RWPE2 (cell line): ENCODE results near the gene COA7.

Source experiments
- ATAC-seq: fragments of 200-7000 bp; cut with Tn5 transposase; 3 replicates; pipeline ENCODE4 v1.9.1; 2021; ENCODE audit warnings: low read depth
- DNase-seq: peaks from one replicate; pipeline ENCODE4 v3.0.0-alpha.2; 2020; ENCODE audit warnings: low spot score
- H3K27ac ChIP-seq: fragments of 450-650 bp; 2 replicates; pipeline ENCODE4 v1.5.1; 2017; ENCODE audit warnings: mild to moderate bottlenecking; ENCODE audit not compliant: poor library complexity, severe bottlenecking
- H3K27me3 ChIP-seq: fragments of 250-450 bp; sonication (Bioruptor Pico); 2 replicates; pipeline ENCODE4 v1.5.1; 2021; ENCODE audit warnings: mild to moderate bottlenecking, moderate library complexity; ENCODE audit not compliant: insufficient read depth, poor library complexity, severe bottlenecking
- H3K36me3 ChIP-seq: fragments of 250-450 bp; sonication (Bioruptor Pico); 2 replicates; pipeline ENCODE4 v1.5.1; 2020; ENCODE audit warnings: low read depth, mild to moderate bottlenecking, moderate library complexity
- H3K4me1 ChIP-seq: fragments of 250-450 bp; sonication (Bioruptor Pico); 2 replicates; pipeline ENCODE4 v1.5.1; 2021; ENCODE audit warnings: mild to moderate bottlenecking, moderate library complexity; ENCODE audit not compliant: insufficient read depth, poor library complexity, severe bottlenecking
- H3K4me3 ChIP-seq: fragments of 250-450 bp; sonication (Bioruptor Pico); 2 replicates; pipeline ENCODE4 v1.5.1; 2021; ENCODE audit warnings: mild to moderate bottlenecking, moderate library complexity; ENCODE audit not compliant: severe bottlenecking
- H3K9me3 ChIP-seq: fragments of 250-450 bp; sonication (Bioruptor Pico); 2 replicates; pipeline ENCODE4 v1.5.1; 2021; ENCODE audit warnings: mild to moderate bottlenecking, moderate library complexity; ENCODE audit not compliant: severe bottlenecking
- TF ChIP-seq, protein P1 (sequence below): fragments of 450-650 bp; IDR thresholded peaks from one replicate; pipeline ENCODE4 v1.5.1; 2017; ENCODE audit warnings: mild to moderate bottlenecking, moderate library complexity; ENCODE audit not compliant: poor library complexity, severe bottlenecking

Gene COA7

DNA sequence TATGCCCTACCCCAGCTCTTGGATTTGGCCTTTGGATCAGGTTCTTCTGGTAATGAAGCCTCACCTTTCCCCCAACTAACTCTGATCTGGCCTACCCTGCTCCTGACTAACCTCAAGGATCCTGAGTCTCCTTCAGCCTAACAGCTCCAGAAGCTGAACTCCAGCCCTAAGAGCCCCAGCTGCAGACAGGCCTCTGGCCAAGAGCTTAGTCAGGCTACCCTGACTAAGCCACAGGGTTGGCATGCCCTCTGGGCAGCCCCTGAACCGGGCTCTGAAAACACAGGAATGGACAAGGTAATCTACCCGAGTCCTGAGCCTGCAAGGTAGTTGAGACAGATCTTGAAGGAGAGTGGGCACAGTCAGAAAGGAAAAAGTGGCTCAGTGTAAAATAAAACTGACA is 29.4 kb downstream of the COA7 start:
- DNase-seq (no peak), ATAC-seq (peak; percentile 81)
- H3K27me3 ChIP-seq = no peaks in the 10 kb centered on the region
- TF ChIP-seq, protein P1, sequence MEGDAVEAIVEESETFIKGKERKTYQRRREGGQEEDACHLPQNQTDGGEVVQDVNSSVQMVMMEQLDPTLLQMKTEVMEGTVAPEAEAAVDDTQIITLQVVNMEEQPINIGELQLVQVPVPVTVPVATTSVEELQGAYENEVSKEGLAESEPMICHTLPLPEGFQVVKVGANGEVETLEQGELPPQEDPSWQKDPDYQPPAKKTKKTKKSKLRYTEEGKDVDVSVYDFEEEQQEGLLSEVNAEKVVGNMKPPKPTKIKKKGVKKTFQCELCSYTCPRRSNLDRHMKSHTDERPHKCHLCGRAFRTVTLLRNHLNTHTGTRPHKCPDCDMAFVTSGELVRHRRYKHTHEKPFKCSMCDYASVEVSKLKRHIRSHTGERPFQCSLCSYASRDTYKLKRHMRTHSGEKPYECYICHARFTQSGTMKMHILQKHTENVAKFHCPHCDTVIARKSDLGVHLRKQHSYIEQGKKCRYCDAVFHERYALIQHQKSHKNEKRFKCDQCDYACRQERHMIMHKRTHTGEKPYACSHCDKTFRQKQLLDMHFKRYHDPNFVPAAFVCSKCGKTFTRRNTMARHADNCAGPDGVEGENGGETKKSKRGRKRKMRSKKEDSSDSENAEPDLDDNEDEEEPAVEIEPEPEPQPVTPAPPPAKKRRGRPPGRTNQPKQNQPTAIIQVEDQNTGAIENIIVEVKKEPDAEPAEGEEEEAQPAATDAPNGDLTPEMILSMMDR = no peak
- no peak overlapping the region for H3K4me3 ChIP-seq
- peaks cover 36% of the 10 kb centered on the region for H3K4me1 ChIP-seq
- no peaks in the 10 kb centered on the region for H3K9me3 ChIP-seq
- H3K36me3 ChIP-seq = no peaks in the 10 kb centered on the region
- peak overlapping the region; percentile 68 for H3K27ac ChIP-seq

DNA sequence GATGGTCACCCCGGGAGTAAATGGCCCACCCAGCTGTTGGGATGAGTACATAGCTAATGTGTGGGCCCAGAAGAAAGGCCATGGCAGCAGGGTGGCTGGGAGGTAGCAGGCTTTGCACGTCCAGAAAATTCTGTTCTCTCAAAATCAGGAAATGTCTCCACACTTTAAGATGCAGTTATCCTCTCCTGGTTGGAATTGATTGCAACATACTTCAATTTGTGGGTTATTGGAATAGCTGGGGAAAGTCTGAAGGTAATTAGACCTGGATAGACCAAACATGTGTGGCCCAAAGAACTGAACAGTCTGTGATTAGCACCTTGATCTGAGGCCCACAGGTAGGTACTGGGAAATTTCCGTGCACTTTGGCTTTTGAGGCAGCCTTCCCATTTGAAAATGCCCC is 30.2 kb downstream of the COA7 start:
- peak overlapping the region; percentile 68 for H3K27ac ChIP-seq
- ATAC-seq (no peak), DNase-seq (no peak)
- TF ChIP-seq, protein P1 = no peak
- H3K27me3 ChIP-seq = no peaks in the 10 kb centered on the region
- H3K9me3 ChIP-seq = no peaks in the 10 kb centered on the region
- H3K36me3 ChIP-seq = no peaks in the 10 kb centered on the region
- peaks cover 40% of the 10 kb centered on the region for H3K4me1 ChIP-seq
- H3K4me3 ChIP-seq = no peak overlapping the region

DNA sequence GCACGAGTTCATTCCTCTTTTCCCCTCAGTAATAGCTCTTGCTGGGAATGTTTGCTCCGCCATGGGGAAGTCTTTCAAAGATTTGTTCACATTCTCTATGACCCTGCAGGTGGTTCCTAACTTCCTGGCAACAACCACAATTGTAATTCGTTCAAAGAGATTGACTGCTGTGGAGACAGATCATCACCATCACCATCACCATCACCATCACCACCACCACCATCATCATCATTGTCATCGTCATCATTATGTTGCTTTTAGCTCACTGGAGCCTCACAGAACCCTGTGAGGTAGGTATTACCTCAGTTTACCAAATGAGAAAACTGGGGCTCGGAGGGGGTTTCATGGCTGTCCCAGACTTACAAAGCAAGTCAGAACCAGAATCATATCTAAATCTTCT is 30.9 kb downstream of the COA7 start:
- Histone ChIP-seq H3K36me3 (no peaks in the 10 kb centered on the region), H3K9me3 (no peaks in the 10 kb centered on the region), H3K27ac (no peak overlapping the region), H3K4me3 (no peak overlapping the region), H3K27me3 (no peaks in the 10 kb centered on the region), H3K4me1 (peaks cover 42% of the 10 kb centered on the region)
- TF ChIP-seq, protein P1 = no peak
- DNase-seq (no peak), ATAC-seq (no peak)

DNA sequence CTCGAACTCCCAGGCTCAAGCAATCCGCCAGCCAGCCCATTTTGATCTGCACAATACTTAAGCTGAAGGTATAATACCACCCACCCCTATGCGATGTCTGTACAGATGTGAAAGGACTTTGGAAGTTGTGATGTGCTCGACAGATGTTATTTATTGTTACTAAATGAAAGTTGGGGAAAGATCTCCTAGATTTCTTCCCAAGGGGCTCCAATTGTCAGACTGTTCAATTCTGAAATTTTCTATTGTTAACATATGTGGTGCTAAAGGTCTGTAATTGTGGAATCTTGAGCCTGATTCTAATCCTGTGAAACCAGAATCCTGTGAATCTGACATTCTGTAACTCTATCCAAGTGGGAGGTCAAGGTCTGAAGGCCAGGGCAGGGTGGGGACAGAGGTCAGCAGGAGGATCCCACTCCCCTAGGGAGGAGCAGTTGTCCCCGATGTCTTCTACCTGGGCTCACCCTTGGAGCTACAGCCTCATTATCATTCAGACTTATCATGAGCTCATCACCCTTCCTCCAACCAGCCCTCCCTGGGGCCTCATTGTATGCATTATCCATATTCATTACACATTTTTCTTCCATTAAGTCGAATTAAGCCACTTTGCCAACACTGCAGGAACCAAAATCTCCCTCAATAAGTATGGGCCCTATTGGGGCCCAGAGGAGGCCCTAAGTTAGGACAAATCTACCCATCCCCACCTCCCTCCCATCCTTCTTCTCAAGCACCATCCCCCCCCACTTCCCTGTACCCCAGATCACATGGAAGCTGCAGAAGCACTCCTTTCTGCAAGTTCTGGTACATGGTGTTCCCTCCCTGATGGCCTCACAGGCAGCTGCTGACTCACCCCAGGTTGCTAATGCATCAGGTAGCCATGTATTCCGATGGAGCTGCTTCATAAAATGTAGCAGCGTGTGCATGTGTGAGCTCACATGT is 32.9 kb downstream of the COA7 start:
- Histone ChIP-seq H3K9me3 (no peaks in the 10 kb centered on the region), H3K27ac (peak overlapping the region; percentile 87), H3K27me3 (no peaks in the 10 kb centered on the region), H3K4me3 (no peak overlapping the region), H3K4me1 (peaks cover 45% of the 10 kb centered on the region), H3K36me3 (no peaks in the 10 kb centered on the region)
- peak; percentile 65 for ATAC-seq
- DNase-seq = peak; percentile 83
- TF ChIP-seq, protein P1 = no peak

DNA sequence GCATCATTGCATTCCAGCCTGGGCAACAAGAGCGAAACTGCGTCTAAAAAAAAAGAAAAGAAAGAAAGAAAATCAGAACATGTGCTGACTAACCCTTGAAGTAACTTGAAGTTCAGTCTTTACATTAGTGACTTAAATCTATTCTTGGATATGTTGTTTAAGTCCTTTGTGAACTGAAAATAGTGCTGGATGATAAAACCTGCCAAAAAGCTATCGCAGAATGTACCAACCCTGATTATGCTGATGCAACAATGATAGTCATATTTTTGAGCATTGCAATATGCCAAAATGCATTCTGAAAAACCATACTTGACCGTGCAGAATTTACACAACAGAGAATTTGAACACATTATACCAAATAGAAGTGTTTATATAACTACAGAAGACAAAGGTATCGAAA is 34.4 kb downstream of the COA7 start:
- DNase-seq (no peak), ATAC-seq (no peak)
- Histone ChIP-seq H3K4me1 (peaks cover 49% of the 10 kb centered on the region), H3K4me3 (no peak overlapping the region), H3K27ac (peak overlapping the region; percentile 87), H3K27me3 (no peaks in the 10 kb centered on the region), H3K36me3 (no peaks in the 10 kb centered on the region), H3K9me3 (no peaks in the 10 kb centered on the region)
- TF ChIP-seq, protein P1 = no peak
